MCF 10A (cell line): Measurements from ENCODE around the gene GLRA3. TPM values are rescaled to one million over a fixed set of nuclear protein-coding genes. Genes with fewer than 3 reads are reported as not detected.

Source experiments
- BruUV-seq: library from RNA; stranded (reverse); fragments of 400-500 nt; replicated peaks from 2 replicates; lab custom pipeline; 2021; lab: Mats Ljungman, UMichigan
- CTCF ChIA-PET: fragments of 300-600 bp; sonication (Branson Sonifier 250); formaldehyde crosslinking; extraction: SDS; loops from one replicate; lab custom pipeline; 2021; ENCODE audit warnings: antibody characterized with exemption, inconsistent platforms; lab: Yijun Ruan, JAX
- POLR2A ChIA-PET: fragments of 300-600, 350-650 bp; sonication (Branson Sonifier 250); formaldehyde crosslinking; extraction: SDS; loops from one replicate; lab custom pipeline; 2020; ENCODE audit warnings: antibody characterized with exemption, inconsistent platforms; lab: Yijun Ruan, JAX
- DNase-seq: peaks from one replicate; pipeline ENCODE4 v3.0.0-alpha.2; 2018; ENCODE audit not compliant: unreplicated experiment
- H3K27ac Mint-ChIP-seq: one replicate; pipeline ENCODE4 v1.8.0; 2022; ENCODE audit warnings: mild to moderate bottlenecking, low read depth, mixed read lengths; ENCODE audit not compliant: unreplicated experiment
- H3K27me3 Mint-ChIP-seq: one replicate; pipeline ENCODE4 v1.8.0; 2022; ENCODE audit warnings: mixed read lengths; ENCODE audit not compliant: insufficient read depth, unreplicated experiment
- H3K36me3 Mint-ChIP-seq: one replicate; pipeline ENCODE4 v1.8.0; 2022; ENCODE audit warnings: mild to moderate bottlenecking, moderate library complexity, mixed read lengths; ENCODE audit not compliant: insufficient read depth, unreplicated experiment
- H3K4me1 Mint-ChIP-seq: one replicate; pipeline ENCODE4 v1.8.0; 2022; ENCODE audit warnings: mixed read lengths; ENCODE audit not compliant: insufficient read depth, unreplicated experiment
- H3K4me3 Mint-ChIP-seq: one replicate; pipeline ENCODE4 v1.8.0; 2022; ENCODE audit warnings: mild to moderate bottlenecking, moderate library complexity, mixed read lengths; ENCODE audit not compliant: unreplicated experiment
- H3K9me3 Mint-ChIP-seq: one replicate; pipeline ENCODE4 v1.8.0; 2022; ENCODE audit warnings: mixed read lengths; ENCODE audit not compliant: unreplicated experiment
- intact Hi-C: fragments of 100-400 bp; cut with micrococcal nuclease; formaldehyde crosslinking; loops from 2 replicates; pipeline ENCODE4 v1.14.1; 2022
- total RNA-seq: library from RNA; stranded (reverse); gene quantifications from 2 replicates; pipeline ENCODE4 v1.2.3, GENCODE V29; 2022
- TF ChIP-seq, protein P1 (sequence below): fragments of 200-600 bp; IDR thresholded peaks from one replicate; pipeline ENCODE4 v1.8.0; 2022; ENCODE audit warnings: antibody characterized with exemption, mild to moderate bottlenecking; ENCODE audit not compliant: unreplicated experiment

GLRA3 gene
- total RNA-seq, 1 experiment from 2014 or later, result not detected

- peaks cover 8% of the 10 kb centered on the region for H3K9me3 Mint-ChIP-seq
- H3K4me1 Mint-ChIP-seq, result no peaks in the 10 kb centered on the region
- ChIA-PET CTCF (interaction anchor here (0.6 to 1.3 kb wide), 3 partner anchors 45 to 581 kb away, joined by 3 to 5 read pairs (median 4); no protein-coding TSS in a partner anchor), POLR2A (no interaction called here)
- H3K36me3 Mint-ChIP-seq, result no peaks in the 10 kb centered on the region
- DNase-seq, result no peak
- no peak overlapping the region for H3K27ac Mint-ChIP-seq
- intact Hi-C loops, result no loop called here
- no peaks in the 10 kb centered on the region for H3K27me3 Mint-ChIP-seq
- TF ChIP-seq, protein P1, sequence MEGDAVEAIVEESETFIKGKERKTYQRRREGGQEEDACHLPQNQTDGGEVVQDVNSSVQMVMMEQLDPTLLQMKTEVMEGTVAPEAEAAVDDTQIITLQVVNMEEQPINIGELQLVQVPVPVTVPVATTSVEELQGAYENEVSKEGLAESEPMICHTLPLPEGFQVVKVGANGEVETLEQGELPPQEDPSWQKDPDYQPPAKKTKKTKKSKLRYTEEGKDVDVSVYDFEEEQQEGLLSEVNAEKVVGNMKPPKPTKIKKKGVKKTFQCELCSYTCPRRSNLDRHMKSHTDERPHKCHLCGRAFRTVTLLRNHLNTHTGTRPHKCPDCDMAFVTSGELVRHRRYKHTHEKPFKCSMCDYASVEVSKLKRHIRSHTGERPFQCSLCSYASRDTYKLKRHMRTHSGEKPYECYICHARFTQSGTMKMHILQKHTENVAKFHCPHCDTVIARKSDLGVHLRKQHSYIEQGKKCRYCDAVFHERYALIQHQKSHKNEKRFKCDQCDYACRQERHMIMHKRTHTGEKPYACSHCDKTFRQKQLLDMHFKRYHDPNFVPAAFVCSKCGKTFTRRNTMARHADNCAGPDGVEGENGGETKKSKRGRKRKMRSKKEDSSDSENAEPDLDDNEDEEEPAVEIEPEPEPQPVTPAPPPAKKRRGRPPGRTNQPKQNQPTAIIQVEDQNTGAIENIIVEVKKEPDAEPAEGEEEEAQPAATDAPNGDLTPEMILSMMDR, result no peak
- H3K4me3 Mint-ChIP-seq, result no peak overlapping the region
- no TSS peak for BruUV-seq
These were observed 20.2 kb downstream of the GLRA3 start for GRCh38 chr4:174808836-174809235.

DNA sequence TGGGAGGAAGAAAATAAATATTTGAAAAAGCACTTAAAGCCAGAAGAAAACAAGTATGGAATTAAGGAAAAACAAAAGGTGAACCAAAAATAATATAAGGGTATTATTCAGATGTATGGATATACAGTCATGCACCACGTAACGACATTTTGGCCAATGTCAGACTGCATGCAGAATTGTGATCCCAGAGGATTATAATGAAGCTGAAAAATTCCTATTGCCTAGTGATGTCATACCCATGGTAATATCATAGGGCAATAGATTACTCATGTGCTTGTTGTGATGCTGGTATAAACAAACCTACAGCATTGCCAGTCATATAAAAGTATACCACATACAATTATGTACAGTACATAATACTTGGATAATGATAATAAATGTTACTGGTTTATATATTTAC lies 20.9 kb downstream of the GLRA3 start:
- H3K27me3 Mint-ChIP-seq, result no peaks in the 10 kb centered on the region
- no peaks in the 10 kb centered on the region for H3K36me3 Mint-ChIP-seq
- no peak overlapping the region for H3K27ac Mint-ChIP-seq
- ChIA-PET POLR2A (no interaction called here), CTCF (interaction anchor here (0.7 to 1.3 kb wide), 2 partner anchors 44 to 93 kb away, joined by 3 to 4 read pairs; no protein-coding TSS in a partner anchor)
- H3K9me3 Mint-ChIP-seq, result peaks cover 11% of the 10 kb centered on the region
- intact Hi-C loops, result no loop called here
- TF ChIP-seq, protein P1, result no peak
- BruUV-seq, result no TSS peak
- no peak overlapping the region for H3K4me3 Mint-ChIP-seq
- DNase-seq, result no peak
- no peaks in the 10 kb centered on the region for H3K4me1 Mint-ChIP-seq

- Mint-ChIP-seq H3K27ac (no peak overlapping the region), H3K9me3 (peaks cover 19% of the 10 kb centered on the region), H3K36me3 (no peaks in the 10 kb centered on the region), H3K27me3 (no peaks in the 10 kb centered on the region), H3K4me3 (no peak overlapping the region), H3K4me1 (no peaks in the 10 kb centered on the region)
- intact Hi-C loops, result no loop called here
- TF ChIP-seq, protein P1, result no peak
- BruUV-seq, result no TSS peak
- no peak for DNase-seq
- ChIA-PET CTCF (interaction anchor here (0.6 kb wide), 2 partner anchors 358 to 452 kb away, joined by 3 read pairs; no protein-coding TSS in a partner anchor), POLR2A (interaction anchor here (0.6 to 1.0 kb wide), 5 partner anchors 9 to 315 kb away, joined by 3 read pairs; no protein-coding TSS in a partner anchor)
These were observed 23.3 kb downstream of the GLRA3 start for GRCh38 chr4:174805746-174806145.

- no peaks in the 10 kb centered on the region for H3K36me3 Mint-ChIP-seq
- POLR2A ChIA-PET, result no interaction called here
- no TSS peak for BruUV-seq
- peaks cover 14% of the 10 kb centered on the region for H3K4me1 Mint-ChIP-seq
- no peaks in the 10 kb centered on the region for H3K9me3 Mint-ChIP-seq
- DNase-seq, result peak; percentile 81
- CTCF ChIA-PET, result no interaction called here
- no peak overlapping the region for H3K4me3 Mint-ChIP-seq
- intact Hi-C loops, result no loop called here
- H3K27ac Mint-ChIP-seq, result no peak overlapping the region
- no peaks in the 10 kb centered on the region for H3K27me3 Mint-ChIP-seq
- TF ChIP-seq, protein P1, result no peak
These were observed 34.4 kb downstream of the GLRA3 start for GRCh38 chr4:174794543-174795094.
